ENCODE data around the gene GRIP1.

GRIP1 gene

DNA sequence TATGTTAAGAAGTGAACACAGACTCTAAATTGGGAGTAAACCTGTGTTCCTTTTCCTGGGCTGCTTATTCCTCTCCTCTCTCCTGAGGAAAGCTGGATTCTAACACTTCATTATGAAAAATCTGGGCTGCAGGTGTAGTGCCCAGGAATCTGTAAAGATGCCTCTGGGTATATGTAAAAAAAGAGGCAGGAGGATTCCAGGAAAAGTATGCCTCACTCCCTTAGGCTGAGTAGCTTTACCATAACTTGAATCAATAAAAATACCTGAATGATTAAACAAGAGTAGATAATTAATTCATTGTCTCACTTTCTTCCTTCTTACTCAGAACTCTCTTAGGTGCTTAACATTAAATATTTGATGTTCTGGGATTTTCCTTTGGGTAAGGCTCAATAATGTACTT is 185.1 kb downstream of the GRIP1 start:
- Histone ChIP-seq H3K27me3 (replicated peaks; ENCODE audit: insufficient read depth, low read length) (no peaks in the 10 kb centered on the region), H3K4me2 (ENCODE audit: low read depth, low read length) (no peak overlapping the region), H3K4me3 (ENCODE audit: low read length) (no peak overlapping the region), H3K27ac (ENCODE audit: low read length) (no peak overlapping the region), H3K79me2 (ENCODE audit: low read length) (no peaks in the 10 kb centered on the region), H3K9me3 (replicated peaks; ENCODE audit: insufficient read depth, low read length) (no peaks in the 10 kb centered on the region), H3K36me3 (replicated peaks; ENCODE audit: insufficient read depth, low read length) (no peaks in the 10 kb centered on the region), H3K4me1 (ENCODE audit: low read length) (peaks cover under 1% of the 10 kb centered on the region; the same call in 1 of the 2 replicates), H3K9me2 (replicated peaks; ENCODE audit: insufficient read depth, low read length) (no peaks in the 10 kb centered on the region), H2AFZ (ENCODE audit: low read length) (no peak overlapping the region), H3F3A (ENCODE audit: insufficient read depth, low read length) (no peaks in the 10 kb centered on the region), H4K20me1 (ENCODE audit: insufficient read depth, low read length) (no peaks in the 10 kb centered on the region), H3K9ac (ENCODE audit: low read length) (no peak overlapping the region)
- TF ChIP-seq EZH2 (optimal IDR thresholded peaks at IDR 0.05; ENCODE audit: low read depth, low read length): no peak
- TF ChIP-seq, protein P1, sequence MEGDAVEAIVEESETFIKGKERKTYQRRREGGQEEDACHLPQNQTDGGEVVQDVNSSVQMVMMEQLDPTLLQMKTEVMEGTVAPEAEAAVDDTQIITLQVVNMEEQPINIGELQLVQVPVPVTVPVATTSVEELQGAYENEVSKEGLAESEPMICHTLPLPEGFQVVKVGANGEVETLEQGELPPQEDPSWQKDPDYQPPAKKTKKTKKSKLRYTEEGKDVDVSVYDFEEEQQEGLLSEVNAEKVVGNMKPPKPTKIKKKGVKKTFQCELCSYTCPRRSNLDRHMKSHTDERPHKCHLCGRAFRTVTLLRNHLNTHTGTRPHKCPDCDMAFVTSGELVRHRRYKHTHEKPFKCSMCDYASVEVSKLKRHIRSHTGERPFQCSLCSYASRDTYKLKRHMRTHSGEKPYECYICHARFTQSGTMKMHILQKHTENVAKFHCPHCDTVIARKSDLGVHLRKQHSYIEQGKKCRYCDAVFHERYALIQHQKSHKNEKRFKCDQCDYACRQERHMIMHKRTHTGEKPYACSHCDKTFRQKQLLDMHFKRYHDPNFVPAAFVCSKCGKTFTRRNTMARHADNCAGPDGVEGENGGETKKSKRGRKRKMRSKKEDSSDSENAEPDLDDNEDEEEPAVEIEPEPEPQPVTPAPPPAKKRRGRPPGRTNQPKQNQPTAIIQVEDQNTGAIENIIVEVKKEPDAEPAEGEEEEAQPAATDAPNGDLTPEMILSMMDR (IDR thresholded peaks at IDR 0.05; ENCODE audit: low read length): no peak
- DNase-seq: no peak

DNA sequence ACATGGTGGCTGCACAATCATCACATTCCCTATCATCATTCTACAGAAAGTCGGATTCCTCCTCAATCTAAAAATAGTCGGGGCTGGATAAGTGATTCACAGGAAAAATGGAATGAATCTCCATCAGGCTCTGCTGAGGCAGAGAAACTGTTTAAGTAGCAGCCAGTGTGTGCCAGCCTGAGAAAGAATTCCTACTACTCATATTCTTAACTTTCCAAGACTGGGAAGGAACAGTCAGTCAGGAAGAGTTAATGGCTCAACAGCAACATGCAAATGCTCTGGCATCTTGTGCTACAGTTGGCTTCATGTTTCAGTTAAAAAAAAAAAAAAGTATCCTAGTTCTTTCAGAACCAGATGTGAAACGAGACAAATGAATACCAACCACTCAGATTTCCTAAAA is 187.0 kb downstream of the GRIP1 start:
- no peaks in the 10 kb centered on the region for H3K79me2 ChIP-seq (ENCODE audit: low read length)
- H2AFZ ChIP-seq (ENCODE audit: low read length): no peak overlapping the region
- no peak overlapping the region for H3K4me2 ChIP-seq (ENCODE audit: low read depth, low read length)
- H4K20me1 ChIP-seq (ENCODE audit: insufficient read depth, low read length): no peaks in the 10 kb centered on the region
- no peak overlapping the region for H3K4me3 ChIP-seq (ENCODE audit: low read length)
- H3K27me3 ChIP-seq (replicated peaks; ENCODE audit: insufficient read depth, low read length): no peaks in the 10 kb centered on the region
- H3F3A ChIP-seq (ENCODE audit: insufficient read depth, low read length): no peaks in the 10 kb centered on the region
- peaks cover 12% of the 10 kb centered on the region for H3K4me1 ChIP-seq (ENCODE audit: low read length)
- H3K36me3 ChIP-seq (replicated peaks; ENCODE audit: insufficient read depth, low read length): no peaks in the 10 kb centered on the region
- DNase-seq: no peak
- H3K9me3 ChIP-seq (replicated peaks; ENCODE audit: insufficient read depth, low read length): no peaks in the 10 kb centered on the region
- H3K9ac ChIP-seq (ENCODE audit: low read length): no peak overlapping the region
- no peak overlapping the region for H3K27ac ChIP-seq (ENCODE audit: low read length)
- H3K9me2 ChIP-seq (replicated peaks; ENCODE audit: insufficient read depth, low read length): no peaks in the 10 kb centered on the region
- TF ChIP-seq, protein P1 (IDR thresholded peaks at IDR 0.05; ENCODE audit: low read length): no peak
- TF ChIP-seq EZH2 (optimal IDR thresholded peaks at IDR 0.05; ENCODE audit: low read depth, low read length): no peak
- no peak for TF ChIP-seq EZH2phosphoT487 (IDR thresholded peaks at IDR 0.05; ENCODE audit: low read length)

DNA sequence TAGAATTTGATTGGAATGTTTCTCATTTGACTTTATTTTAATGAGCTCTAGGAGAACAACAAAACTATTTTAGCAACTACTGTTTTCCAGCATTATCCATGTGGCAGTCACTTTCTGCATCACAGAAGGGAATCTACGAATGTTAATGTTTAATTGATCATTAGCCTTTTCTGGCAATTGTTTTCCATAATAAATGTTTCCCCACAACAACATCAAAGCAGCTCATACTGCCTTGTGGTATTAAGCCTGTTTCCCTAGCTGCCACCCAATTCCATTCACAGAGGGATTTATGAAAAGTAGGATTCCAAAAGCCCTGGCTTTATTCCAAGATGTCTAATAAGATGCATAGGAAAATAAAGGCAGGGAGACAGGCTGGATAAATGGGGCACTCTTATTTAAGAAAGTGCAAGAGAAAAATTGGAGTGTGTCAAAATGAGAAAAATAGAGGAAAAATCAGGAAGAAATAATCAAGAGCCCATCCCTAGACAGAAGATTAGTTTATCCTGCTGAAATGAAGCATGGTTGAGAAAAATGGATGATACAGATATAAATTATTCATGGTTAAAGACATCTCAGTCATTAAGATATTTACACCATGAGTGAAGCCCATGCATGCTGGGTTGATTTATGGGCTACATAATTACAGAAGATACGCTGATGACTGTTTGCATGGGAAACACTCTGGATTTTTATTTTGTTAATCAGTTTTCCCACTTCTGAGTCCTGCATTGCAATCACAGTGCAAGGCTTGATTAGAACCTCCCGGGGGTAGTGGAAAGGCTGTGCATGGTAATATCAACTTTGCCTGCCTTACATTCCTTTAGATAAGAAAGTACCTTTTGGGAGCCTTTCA is 196.3 kb downstream of the GRIP1 start:
- no peaks in the 10 kb centered on the region for H3K9me2 ChIP-seq (replicated peaks; ENCODE audit: insufficient read depth, low read length)
- TF ChIP-seq, protein P1 (IDR thresholded peaks at IDR 0.05; ENCODE audit: low read length): no peak
- no peak for TF ChIP-seq EZH2 (optimal IDR thresholded peaks at IDR 0.05; ENCODE audit: low read depth, low read length)
- no peak for TF ChIP-seq EZH2phosphoT487 (IDR thresholded peaks at IDR 0.05; ENCODE audit: low read length)
- no peak overlapping the region for H2AFZ ChIP-seq (ENCODE audit: low read length)
- no peaks in the 10 kb centered on the region for H3K27me3 ChIP-seq (replicated peaks; ENCODE audit: insufficient read depth, low read length)
- H3K4me1 ChIP-seq (ENCODE audit: low read length): peaks cover 7% of the 10 kb centered on the region
- no peak overlapping the region for H3K27ac ChIP-seq (ENCODE audit: low read length)
- no peak for DNase-seq
- no peak overlapping the region for H3K9ac ChIP-seq (ENCODE audit: low read length)
- no peak overlapping the region for H3K4me3 ChIP-seq (ENCODE audit: low read length)
- no peaks in the 10 kb centered on the region for H3K79me2 ChIP-seq (ENCODE audit: low read length)
- no peaks in the 10 kb centered on the region for H3F3A ChIP-seq (ENCODE audit: insufficient read depth, low read length)
- H3K4me2 ChIP-seq (ENCODE audit: low read depth, low read length): no peak overlapping the region
- H3K9me3 ChIP-seq (replicated peaks; ENCODE audit: insufficient read depth, low read length): no peaks in the 10 kb centered on the region
- H3K36me3 ChIP-seq (replicated peaks; ENCODE audit: insufficient read depth, low read length): no peaks in the 10 kb centered on the region
- no peaks in the 10 kb centered on the region for H4K20me1 ChIP-seq (ENCODE audit: insufficient read depth, low read length)
